ENCODE results near the gene IGF2BP2. TPM values are rescaled to one million over a fixed set of nuclear protein-coding genes. Genes with fewer than 3 reads are reported as not detected.
"Not testable (repeated sequence)": the region's sequence is repeated elsewhere in the genome, so short reads cannot be mapped to it uniquely, and the experiment has no call there.

Gene IGF2BP2
- polyA plus RNA-seq, 5 donors: 53.3 to 71.1 (median 67.7) TPM

DNA sequence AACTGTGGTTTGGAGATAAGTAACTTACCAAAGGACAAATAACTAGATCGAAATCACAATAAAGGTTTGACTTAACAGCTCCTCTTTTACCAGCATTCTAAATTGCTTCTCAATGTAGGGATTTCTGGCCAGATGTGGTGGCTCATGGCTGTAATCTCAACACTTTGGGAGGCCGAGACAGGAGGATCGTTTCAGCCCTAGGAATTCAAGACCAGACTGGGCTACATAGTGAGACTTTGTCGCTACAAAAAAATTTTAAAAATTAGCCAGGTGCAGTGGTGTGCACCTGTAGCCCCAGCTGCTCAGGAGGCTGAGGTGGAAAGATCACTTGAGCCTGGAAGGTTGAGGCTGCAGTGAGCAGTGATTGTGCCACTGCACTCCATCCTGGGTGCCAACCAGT is 17.4 kb upstream of the IGF2BP2 start:
- no peak for DNase-seq

DNA sequence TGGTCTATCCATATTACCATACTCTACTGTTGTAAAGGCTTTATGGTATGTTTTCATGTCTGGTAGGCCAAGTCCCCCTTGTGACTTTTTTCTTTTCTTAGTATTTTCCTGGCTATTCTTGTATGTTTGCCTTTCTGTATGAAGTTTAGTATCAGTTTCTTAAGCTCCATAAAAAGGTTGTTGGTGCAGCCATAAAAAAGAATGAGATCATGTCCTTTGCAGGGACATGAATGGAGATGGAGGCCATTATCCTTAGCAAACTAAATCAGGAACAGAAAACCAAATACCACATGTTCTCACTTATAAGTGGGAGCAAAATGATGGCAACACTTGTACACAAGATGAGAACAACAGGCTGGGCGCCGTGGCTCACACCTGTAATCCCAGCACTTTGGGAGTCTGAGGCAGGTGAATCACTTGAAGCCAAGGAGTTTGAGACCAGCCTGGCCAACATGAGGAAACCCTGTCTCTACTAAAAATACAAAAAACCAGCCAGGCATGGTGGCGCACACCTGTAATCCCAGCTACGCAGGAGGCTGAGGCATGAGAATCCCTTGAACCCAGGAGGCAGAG is 13.7 kb upstream of the IGF2BP2 start:
- not testable (repeated sequence) for DNase-seq

DNA sequence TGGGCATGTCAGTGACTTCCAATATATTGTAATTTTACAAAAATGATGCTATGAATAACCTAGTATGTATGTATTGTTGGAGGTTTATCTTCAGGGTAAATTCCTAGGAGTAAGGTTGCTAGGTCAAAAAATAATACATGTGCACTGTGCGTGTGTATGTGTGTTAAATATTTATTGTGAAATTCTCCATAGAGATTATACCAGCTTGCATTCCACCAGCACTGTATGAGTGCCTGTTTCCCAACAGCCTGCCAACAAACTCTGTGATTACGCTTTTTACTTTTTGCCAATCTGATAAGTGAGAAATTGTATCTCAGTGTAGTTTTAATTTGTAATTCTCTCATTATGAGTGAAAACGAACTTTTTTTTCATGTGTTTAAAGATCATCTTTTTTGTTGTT is 12.6 kb upstream of the IGF2BP2 start:
- DNase-seq: peak in 1 of 2 donors; percentile 41

DNA sequence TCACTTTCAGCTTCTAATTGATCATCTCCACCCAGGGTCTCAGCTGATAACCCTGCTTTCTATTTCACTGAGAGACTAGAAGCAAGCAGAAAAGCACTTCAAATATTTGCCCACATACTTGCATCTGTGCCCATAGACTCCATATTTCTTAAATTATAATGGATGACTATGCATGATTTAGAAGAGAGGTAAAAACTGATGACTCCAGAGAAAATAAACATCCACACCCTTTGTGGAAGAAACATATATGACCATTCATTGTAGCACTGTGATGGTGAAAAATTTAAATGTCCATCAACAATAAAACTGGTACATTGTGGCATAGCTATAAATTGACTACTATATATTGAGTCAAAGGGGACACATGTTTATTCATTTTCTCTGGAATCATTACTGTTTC is 7.1 kb upstream of the IGF2BP2 start:
- DNase-seq: no peak

DNA sequence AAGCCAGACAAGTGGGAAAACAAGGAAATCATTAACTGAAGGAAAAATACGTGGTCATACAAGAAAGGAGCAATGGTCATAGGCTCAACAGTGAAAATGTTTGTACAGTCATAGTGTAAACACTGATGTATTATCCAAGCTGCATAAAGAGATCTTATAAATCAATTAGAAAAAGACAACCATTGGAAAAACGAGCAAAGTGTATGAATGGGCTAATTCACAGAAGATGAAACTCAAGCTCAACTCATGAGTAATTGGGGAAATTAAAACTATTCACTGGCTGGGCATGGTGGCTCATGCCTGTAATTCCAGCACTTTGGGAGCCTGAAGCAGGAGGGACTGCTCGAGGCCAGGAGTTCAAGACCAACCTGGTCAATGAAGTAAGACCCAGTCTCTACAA is 6.4 kb upstream of the IGF2BP2 start:
- no peak for DNase-seq

DNA sequence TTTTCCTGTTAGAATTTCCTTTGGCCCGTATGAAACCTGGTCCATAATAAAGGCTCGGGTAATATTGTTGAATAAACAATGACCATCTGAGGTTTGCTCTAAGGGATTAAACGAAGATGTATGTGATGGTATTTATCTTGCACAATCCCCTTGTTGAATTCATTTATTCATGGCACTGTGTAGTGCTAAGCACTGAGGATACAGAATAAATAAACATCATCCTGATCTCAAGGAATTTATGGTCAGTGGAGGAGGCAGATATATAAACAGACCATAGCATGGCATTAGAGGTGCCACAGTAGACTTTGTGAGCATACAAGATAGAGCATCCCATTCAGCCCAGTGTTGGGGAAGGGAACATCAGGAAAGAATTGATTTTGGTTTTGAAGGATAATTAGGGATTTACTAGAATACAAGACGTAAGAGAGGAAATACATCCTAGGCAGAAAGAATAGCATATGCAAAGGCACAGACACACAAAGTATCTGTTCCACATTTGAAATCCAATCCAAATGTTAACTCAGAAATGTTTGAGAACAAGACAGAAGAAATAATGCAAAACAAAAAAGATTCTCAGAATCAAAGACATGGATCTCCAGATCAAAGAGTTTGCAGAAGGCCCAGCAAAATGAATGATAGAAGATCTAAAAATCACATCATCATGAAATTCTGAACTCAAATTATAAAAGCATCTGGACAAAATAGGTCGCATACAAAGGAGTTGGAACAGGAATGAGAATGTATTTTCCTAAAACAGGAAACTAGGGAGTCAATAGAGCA is 5.4 kb upstream of the IGF2BP2 start:
- no peak for DNase-seq

DNA sequence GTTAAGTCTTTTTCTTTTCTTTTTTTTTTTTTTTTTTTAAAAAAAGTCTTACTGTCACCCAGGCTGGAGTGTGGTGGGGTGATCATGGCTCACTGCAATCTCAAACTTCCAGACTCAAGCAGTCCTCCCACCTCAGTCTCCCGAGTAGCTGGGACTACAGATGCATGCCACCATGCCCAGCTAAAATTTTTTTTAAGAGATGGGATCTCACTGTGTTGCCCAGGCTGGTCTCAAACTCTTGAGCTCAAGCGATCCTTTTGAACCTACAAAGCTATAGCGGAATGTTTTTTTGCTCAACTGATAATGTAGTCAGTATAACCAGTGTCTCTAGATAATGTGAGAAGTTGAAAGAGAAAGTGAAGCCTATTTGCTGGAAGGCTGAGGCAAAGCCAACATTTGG is 3.9 kb upstream of the IGF2BP2 start:
- no peak for DNase-seq

DNA sequence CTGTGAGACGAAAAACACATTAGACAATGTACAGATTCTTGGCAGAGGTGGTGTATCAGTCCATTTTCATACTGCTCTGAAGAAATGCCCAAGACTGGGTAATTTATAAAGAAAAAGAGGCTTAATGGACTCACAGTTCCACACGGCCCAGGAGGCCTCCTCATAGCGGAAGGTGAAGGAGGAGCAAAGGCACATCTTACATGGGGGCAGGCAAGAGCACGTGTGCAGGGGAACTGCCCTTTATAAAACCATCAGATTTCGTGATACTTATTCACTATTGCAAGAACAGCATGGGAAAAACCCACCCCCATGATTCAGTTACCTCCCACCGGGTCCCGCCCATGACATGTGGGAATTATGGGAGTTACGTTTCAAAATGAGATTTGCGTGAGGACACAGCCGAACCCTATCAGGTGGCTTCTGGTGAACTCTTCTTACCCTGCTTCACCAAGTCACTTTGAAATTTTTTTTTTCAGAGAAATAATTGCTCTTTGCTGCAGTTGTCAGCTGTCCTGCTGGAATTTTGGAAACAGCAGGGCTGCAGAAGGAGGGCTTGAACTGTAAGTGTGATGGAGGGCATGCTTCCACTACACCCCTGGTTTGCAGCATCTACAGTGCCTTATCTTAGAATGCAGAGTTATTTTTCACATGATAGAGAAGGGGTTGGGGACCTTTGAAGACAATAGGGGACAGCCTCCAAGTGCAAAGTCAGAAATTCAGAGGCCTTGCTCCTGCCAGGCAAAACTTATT is 2.9 kb upstream of the IGF2BP2 start:
- DNase-seq: no peak

DNA sequence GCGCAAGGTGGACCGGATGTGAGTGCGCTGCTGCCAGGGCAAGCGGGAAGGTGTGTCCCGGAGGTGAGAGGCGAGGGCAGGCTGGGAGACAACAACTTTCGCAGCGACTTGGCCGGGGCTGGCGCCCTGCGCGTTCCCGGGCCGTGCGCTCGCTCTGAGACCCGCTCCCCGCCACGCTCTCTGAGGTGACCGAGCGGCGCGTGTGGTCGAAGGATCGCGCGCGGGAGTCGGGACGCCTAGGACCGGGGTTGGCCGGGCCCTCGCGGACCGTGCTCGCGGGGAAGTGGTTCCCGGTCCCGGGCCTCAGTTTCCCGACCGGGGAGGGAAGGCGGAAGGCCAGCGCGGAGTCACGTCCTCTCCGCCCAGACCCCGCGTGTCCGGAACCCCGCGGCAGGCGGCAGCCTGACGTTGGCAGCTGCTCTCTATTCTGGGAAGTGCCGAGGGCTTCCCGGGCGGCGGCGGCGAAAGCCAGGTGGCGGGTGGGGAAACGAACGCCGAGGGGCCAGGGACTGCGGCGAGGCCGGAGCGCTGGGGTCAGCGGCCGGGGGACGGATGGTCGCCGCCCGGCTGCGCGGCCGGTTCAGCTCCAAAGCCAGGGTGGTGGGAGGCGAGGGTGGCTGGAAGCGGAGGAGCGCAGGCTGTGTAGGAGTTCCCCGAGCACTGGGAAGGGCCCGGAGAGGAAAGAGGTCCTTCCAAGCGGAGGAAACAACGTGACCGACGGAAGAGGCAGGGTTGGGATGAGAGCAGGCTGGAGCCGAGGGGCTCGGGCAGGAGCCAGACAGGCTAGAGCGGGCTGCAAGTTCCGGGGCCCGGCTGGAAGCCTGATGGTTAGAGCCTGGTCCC is 1.0 kb upstream of the IGF2BP2 start:
- peak; percentile 51 to 64 for DNase-seq

DNA sequence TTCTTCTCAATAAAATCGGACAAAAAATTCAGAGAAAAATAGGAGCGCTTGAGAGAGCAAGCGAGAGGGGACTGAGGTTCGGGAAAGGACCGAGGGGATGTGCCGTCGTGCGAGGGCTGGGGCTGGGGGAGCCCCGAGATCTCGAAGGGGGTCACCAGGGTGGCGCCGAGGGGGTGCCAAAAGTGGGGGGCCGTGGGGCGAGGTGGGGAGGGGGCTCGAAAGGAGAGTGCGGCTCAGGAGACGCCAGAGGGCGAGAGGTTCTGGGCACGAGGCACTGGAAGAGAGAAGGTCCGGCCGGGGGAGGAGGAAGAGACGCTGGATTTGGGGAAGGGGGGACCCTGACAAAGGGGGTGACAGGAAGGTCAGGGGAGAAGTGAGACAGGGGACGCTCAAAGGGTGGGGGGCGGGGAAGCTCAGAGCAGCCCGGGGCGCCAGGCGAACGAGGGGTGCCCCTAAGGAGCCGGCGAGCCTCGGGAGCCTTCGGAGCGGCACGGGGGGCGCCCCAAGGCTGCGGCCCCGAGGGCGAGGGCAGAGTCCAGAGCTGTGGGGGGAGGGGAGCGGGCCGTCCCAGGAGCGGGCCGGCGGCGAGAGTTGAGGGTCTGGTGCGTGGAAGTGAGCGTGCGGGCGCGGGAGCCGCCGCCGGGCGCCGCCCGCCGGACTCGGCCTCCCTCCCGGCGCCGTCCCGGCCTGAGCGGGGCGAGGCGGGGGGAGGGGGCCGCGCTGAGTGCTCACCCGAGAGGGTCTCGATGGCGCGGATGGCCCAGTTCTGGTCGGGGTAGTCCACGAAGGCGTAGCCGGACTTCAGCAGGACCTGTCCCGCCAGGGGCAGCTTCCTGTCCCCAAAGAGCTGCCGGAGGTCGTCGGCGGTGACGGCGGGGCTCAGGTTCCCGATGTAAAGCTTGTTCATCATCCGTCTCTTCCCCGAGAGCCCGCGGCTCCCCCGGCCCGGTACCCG is 514 bp downstream of the IGF2BP2 start:
- peak; percentile 49 to 58 for DNase-seq

DNA sequence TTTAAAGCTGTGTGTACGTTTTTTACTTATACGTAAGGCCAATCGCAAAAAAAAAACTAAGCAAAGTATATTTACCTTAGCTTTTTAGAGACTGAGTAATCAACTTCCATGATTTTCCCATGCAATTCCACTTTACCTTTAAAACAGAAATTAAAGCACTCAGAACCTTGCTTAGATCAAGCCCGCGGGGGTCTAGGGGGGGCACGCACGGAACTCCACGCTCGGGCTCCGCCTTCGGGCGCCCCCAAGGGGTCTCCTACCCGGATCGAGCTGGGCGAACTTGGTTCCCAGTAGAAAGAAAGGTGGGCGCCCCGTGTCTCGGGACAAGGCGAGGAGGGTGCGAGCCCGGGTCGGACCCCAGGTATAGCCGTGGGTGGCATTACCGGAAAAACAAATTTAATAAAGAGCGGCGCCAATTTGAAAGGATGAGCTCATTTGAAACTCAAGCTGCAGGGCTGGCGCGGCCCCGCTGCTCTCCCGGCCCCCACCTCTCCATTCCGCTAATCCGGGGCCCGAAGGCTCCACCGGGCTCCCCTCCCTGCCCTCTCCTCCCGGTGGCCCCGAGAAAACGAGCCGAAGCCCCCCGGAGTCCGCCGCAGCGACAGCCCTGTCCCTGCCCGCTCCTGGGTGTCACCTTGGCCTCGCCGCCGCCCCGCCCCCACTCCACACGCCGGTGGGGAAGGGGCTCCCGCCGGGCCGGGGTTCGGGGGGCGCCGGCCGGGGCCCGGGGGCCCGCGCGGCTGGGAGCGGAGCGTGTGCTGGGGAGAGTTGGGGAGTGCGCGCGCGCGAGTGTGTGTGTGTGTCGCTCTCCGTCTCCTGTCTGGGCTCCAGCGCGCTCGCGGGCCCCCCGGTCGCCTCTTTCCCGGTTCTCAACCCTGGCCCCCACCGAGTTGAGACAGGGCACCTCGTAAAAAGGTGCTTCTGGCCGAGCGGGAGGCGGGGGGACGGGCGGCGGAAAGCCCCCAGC is 1.5 kb downstream of the IGF2BP2 start:
- DNase-seq: peak; percentile 62 to 71

DNA sequence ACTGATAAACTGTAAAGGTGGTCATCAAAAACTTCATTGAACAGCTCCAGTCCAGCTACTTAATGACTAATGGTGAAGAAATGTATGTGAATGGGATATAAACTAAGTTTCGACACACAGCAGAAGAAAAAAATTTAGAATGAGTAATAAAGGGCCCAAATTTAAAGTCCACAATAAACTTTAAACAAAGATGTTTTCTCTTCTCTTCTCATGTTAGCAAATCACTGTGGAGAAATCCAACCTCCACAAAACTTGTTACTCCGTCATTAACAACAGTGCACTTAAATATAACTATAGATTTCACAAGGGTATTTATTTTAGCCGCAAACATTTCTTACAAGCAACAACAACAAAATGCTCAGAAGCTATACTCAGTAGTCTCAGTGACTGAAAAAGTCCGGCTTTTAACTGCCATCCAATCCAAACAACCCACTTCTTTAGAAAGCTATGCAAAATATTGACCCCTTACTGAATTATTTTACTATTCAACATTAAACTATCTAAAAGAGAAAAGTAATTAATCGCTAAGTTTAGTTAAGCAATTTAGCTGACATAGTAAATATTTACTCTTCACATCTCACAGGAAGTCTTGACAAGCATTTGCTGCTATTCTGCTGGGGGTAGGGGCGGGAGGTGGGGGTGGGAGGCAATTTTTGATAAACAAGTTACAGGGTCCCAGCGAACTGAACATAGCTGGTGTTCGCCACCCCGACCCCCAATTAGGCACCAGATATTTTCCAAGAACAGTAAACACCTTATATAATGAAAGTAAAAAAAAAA is 2.4 kb downstream of the IGF2BP2 start:
- peak; percentile 30 to 39 for DNase-seq

DNA sequence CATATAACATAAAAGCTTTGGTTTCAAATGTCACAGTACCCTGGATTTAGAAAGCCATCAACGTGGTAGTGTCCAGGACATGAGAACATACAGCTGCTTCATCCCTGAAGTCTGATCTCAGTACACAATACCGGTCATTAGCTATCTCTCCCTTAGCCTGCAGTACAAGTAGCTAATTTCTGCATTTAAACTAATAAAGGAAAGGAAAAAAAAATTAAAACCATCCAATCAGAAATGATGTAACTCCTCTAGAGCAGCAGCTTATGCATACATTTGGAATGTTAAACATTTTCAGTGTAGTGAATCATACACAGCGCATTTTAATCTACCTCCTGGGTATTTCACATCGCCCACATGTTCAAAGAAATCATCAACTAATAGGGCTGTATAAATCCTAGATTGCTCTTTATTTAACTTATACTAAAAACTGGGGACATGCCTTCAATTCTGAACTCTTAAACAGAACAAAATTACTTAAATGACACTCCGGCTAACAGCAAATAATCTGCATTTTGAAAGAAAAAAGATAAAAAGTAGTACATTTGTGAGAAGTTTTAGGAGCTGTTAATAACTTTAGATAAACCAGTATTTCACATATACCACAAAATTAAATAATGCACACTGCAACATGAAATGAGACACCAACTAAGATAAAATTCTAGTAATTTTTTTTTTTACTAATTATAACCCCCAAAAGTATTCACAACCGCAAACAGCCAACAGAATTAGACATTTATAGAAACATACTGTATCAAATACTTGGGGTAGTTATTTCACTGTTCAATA is 3.7 kb downstream of the IGF2BP2 start:
- peak in 1 of 2 donors; percentile 42 for DNase-seq

DNA sequence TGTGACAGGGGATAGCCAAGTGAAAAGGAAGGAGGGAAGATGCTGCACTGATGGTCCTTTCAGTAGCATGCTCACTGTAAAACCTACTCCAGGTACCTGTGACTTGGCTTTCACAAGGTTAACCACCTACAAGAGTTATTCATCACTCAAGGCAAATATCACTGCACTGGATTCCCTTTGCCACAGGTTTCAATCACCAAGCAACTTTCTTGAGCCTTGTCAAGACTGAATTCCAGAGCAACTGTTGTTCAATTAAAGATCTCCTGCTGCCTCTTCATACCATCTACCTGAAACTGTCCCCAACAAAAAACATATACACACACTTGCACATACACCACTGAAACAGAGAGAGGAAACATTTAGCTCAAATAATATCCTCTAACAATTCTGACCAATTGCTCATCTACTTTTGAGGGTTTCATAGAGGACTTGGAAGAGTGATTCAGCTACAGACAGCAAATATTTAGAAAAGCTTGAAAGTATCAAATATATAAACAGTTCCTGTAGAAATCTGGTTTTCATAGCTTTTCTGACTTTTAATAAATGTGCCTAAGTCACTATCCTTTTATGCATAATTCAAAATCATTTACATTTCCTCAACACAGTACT is 6.5 kb downstream of the IGF2BP2 start:
- no peak for DNase-seq

DNA sequence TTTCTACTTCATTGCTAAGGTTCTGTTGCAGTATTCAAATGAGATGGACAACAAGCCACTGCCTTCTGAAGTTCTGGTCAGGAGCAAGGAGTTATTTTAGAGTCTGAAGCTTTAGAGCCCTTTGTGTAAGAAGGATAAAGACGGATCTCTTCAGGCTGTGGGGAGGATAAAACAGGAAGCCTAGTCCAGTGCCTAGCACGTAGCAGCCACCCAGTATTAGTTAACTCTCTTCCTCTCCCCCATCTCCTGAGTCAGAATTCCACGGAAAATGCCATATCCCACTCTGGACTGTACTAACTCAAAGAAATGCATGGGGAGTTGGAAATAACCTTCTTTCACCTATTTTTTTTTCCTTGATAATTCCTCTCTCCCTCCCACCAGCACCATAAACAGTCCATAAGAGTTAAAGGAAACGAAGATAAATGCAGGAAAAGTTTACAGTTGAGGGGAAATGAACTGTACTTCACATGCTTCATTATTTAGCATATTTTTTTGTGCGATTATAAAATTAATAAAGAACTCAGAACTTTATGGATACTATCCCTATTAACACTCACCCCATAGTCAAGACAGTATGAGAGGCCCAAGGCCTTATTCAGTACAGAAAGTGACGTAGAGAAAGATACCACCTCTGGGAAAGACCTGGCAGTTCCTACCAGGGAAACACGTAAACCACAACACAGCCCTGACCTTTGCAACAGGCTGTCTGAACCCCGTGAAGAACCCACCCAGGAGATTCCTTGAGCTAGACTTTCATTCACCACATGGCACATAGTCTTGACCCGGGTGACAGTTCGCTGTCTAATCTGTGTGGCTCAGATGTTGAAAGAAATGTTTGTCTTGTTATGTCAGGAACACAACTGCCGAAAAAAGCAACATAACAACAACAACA is 9.2 kb downstream of the IGF2BP2 start:
- DNase-seq: no peak

DNA sequence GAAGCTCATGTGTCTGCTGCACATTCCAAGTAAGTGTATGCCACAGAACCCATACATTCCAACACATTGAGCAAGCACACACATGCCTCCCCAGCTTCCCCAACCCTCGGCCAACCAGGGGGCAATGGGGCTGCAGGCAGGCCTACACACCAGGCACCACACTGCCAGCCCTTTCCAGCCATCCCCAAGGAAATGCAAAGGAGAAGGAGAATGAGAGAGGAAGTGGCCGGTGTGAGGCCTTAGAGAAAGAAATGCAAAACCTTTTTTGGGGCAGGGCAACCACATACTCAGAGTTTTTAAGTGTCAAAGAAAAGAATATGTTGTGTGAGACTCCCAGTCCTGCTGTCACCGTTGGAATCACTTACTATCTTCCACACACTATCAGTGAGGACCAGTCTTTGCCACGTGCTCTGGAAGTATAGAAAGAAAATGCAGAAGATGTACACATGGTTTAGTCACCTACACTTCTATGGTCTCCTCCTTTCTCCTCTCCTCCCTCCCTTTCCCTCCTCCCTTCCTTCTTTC is 11.1 kb downstream of the IGF2BP2 start:
- no peak for DNase-seq
